ENCODE data around the gene CCDC74A. TPM values are rescaled to one million over a fixed set of nuclear protein-coding genes. Genes with fewer than 3 reads are reported as not detected.
"Not testable (repeated sequence)": the region's sequence is repeated elsewhere in the genome, so short reads cannot be mapped to it uniquely, and the experiment has no call there.

CCDC74A gene
- total RNA-seq, 1 donor = 13.4 TPM

- no peak overlapping the region for H3K4me3 ChIP-seq (ENCODE audit: insufficient read depth, low read length)
- H3K27me3 ChIP-seq (ENCODE audit: insufficient read depth, low read length) = no peaks in the 10 kb centered on the region
- no peaks in the 10 kb centered on the region for H3K9me3 ChIP-seq (ENCODE audit: low read depth, low read length)
- H3K4me1 ChIP-seq (ENCODE audit: insufficient read depth, low read length) = no peaks in the 10 kb centered on the region
- no peak for TF ChIP-seq CTCF (IDR thresholded peaks at IDR 0.05; ENCODE audit: extremely low read depth, low read depth, low read length)
- no peaks in the 10 kb centered on the region for H4K20me1 ChIP-seq (ENCODE audit: insufficient read depth, low read length)
- no peak overlapping the region for H3K4me2 ChIP-seq (ENCODE audit: insufficient read depth, low read length)
- H3K27ac ChIP-seq (ENCODE audit: low read depth, low read length) = no peak overlapping the region
- no peaks in the 10 kb centered on the region for H3K36me3 ChIP-seq (ENCODE audit: insufficient read depth, low read length)
- no peak overlapping the region for H2AFZ ChIP-seq (ENCODE audit: low read length)
- no peaks in the 10 kb centered on the region for H3K79me2 ChIP-seq (ENCODE audit: insufficient read depth, low read length)
- DNase-seq (ENCODE audit: insufficient read length, low spot score, missing footprints) = no peak
These were observed 18.1 kb upstream of the CCDC74A start for GRCh38 chr2:131509615-131510014.

GRCh38 chr2:131511291-131511968 lies 16.3 kb upstream of the CCDC74A start:
- H3K4me3 ChIP-seq (ENCODE audit: insufficient read depth, low read length); H3K27ac ChIP-seq (ENCODE audit: low read depth, low read length); H3K36me3 ChIP-seq (ENCODE audit: insufficient read depth, low read length); H3K27me3 ChIP-seq (ENCODE audit: insufficient read depth, low read length); H3K9me3 ChIP-seq (ENCODE audit: low read depth, low read length); H3K79me2 ChIP-seq (ENCODE audit: insufficient read depth, low read length); H3K4me1 ChIP-seq (ENCODE audit: insufficient read depth, low read length); H2AFZ ChIP-seq (ENCODE audit: low read length); H4K20me1 ChIP-seq (ENCODE audit: insufficient read depth, low read length); H3K4me2 ChIP-seq (ENCODE audit: insufficient read depth, low read length); DNase-seq (ENCODE audit: insufficient read length, low spot score, missing footprints): not testable (repeated sequence)

GRCh38 chr2:131511969-131512870 lies 15.5 kb upstream of the CCDC74A start:
- not testable (repeated sequence) for H3K4me2 ChIP-seq (ENCODE audit: insufficient read depth, low read length); H2AFZ ChIP-seq (ENCODE audit: low read length); H3K79me2 ChIP-seq (ENCODE audit: insufficient read depth, low read length); H4K20me1 ChIP-seq (ENCODE audit: insufficient read depth, low read length); DNase-seq (ENCODE audit: insufficient read length, low spot score, missing footprints); H3K27ac ChIP-seq (ENCODE audit: low read depth, low read length); H3K9me3 ChIP-seq (ENCODE audit: low read depth, low read length); H3K4me1 ChIP-seq (ENCODE audit: insufficient read depth, low read length); H3K27me3 ChIP-seq (ENCODE audit: insufficient read depth, low read length); H3K36me3 ChIP-seq (ENCODE audit: insufficient read depth, low read length); H3K4me3 ChIP-seq (ENCODE audit: insufficient read depth, low read length)

GRCh38 chr2:131514408-131515166 lies 13.1 kb upstream of the CCDC74A start:
- H3K27ac ChIP-seq (ENCODE audit: low read depth, low read length); H3K27me3 ChIP-seq (ENCODE audit: insufficient read depth, low read length); H3K9me3 ChIP-seq (ENCODE audit: low read depth, low read length); H3K4me2 ChIP-seq (ENCODE audit: insufficient read depth, low read length); H3K4me1 ChIP-seq (ENCODE audit: insufficient read depth, low read length); H2AFZ ChIP-seq (ENCODE audit: low read length); H3K79me2 ChIP-seq (ENCODE audit: insufficient read depth, low read length); H4K20me1 ChIP-seq (ENCODE audit: insufficient read depth, low read length); DNase-seq (ENCODE audit: insufficient read length, low spot score, missing footprints); H3K36me3 ChIP-seq (ENCODE audit: insufficient read depth, low read length); H3K4me3 ChIP-seq (ENCODE audit: insufficient read depth, low read length): not testable (repeated sequence)

- not testable (repeated sequence) for DNase-seq (ENCODE audit: insufficient read length, low spot score, missing footprints); H3K79me2 ChIP-seq (ENCODE audit: insufficient read depth, low read length); H3K27me3 ChIP-seq (ENCODE audit: insufficient read depth, low read length); H3K36me3 ChIP-seq (ENCODE audit: insufficient read depth, low read length); H4K20me1 ChIP-seq (ENCODE audit: insufficient read depth, low read length); H3K4me1 ChIP-seq (ENCODE audit: insufficient read depth, low read length); H3K9me3 ChIP-seq (ENCODE audit: low read depth, low read length); H3K27ac ChIP-seq (ENCODE audit: low read depth, low read length); H2AFZ ChIP-seq (ENCODE audit: low read length); H3K4me3 ChIP-seq (ENCODE audit: insufficient read depth, low read length); H3K4me2 ChIP-seq (ENCODE audit: insufficient read depth, low read length)
These were observed 12.5 kb upstream of the CCDC74A start for GRCh38 chr2:131515235-131515634.

Measured in osteoblast (primary cell).